Measurements from ENCODE around the gene AP2A1.
A peak's percentile ranks its signal among the peaks of the same experiment; 100 is the strongest.
"Not testable (repeated sequence)": the region's sequence is repeated elsewhere in the genome, so short reads cannot be mapped to it uniquely, and the experiment has no call there.

The AP2A1 gene

GRCh38 chr19:49814010-49814409, 47.2 kb downstream of the AP2A1 start:
- no peak for DNase-seq

GRCh38 chr19:49816590-49816989, 49.8 kb downstream of the AP2A1 start:
- DNase-seq, result no peak

GRCh38 chr19:49817964-49818648, 51.3 kb downstream of the AP2A1 start, which contains the start of gene MED25:
Gene MED25 (plus strand): TSS chr19:49818289. CDS start chr19:49818342, 53 bp downstream.
- DNase-seq, result peak; percentile 85

GRCh38 chr19:49818649-49819370, 52.0 kb downstream of the AP2A1 start:
- DNase-seq, result peak; percentile 47

- not testable (repeated sequence) for DNase-seq
Measured at GRCh38 chr19:49819452-49820115, 52.8 kb downstream of the AP2A1 start.

- no peak for DNase-seq
Measured at GRCh38 chr19:49820125-49820524, 53.3 kb downstream of the AP2A1 start.

- peak; percentile 96 for DNase-seq
Measured at GRCh38 chr19:49823472-49823871, 56.7 kb downstream of the AP2A1 start.

- no peak for DNase-seq
Measured at GRCh38 chr19:49824662-49825061, 57.9 kb downstream of the AP2A1 start.

GRCh38 chr19:49827034-49827433, 60.2 kb downstream of the AP2A1 start:
- no peak for DNase-seq

- no peak for DNase-seq
Measured at GRCh38 chr19:49829200-49829599, 62.4 kb downstream of the AP2A1 start.

GRCh38 chr19:49829721-49830120, 62.9 kb downstream of the AP2A1 start:
- no peak for DNase-seq

GRCh38 chr19:49830766-49831165, 64.0 kb downstream of the AP2A1 start:
- no peak for DNase-seq

GRCh38 chr19:49831592-49831991, 64.8 kb downstream of the AP2A1 start:
- no peak for DNase-seq

GRCh38 chr19:49832556-49832955, 65.8 kb downstream of the AP2A1 start:
- DNase-seq, result no peak

- DNase-seq, result no peak
Measured at GRCh38 chr19:49833599-49833998, 66.8 kb downstream of the AP2A1 start.

- no peak for DNase-seq
Measured at GRCh38 chr19:49835562-49835961, 68.8 kb downstream of the AP2A1 start.

GRCh38 chr19:49836176-49837008, 69.6 kb downstream of the AP2A1 start:
- no peak for DNase-seq

- DNase-seq, result no peak
Measured at GRCh38 chr19:49837009-49837310, 70.2 kb downstream of the AP2A1 start.

- DNase-seq, result no peak
Measured at GRCh38 chr19:49837425-49837824, 70.6 kb downstream of the AP2A1 start.

GRCh38 chr19:49838885-49839588, 72.2 kb downstream of the AP2A1 start:
- no peak for DNase-seq

- DNase-seq, result no peak
Measured at GRCh38 chr19:49839713-49840112, 72.9 kb downstream of the AP2A1 start.

- no peak for DNase-seq
Measured at GRCh38 chr19:49840321-49840720, 73.5 kb downstream of the AP2A1 start.
